ENCODE data around the gene PYDC1.
"Not testable (repeated sequence)": the region's sequence is repeated elsewhere in the genome, so short reads cannot be mapped to it uniquely, and the experiment has no call there.

Gene PYDC1

GRCh38 chr16:31223044-31223443 is 6.1 kb upstream of the PYDC1 start:
- in situ Hi-C loops (cut with MboI; ENCODE audit: low sequenced_read_pairs), result no loop called here

DNA sequence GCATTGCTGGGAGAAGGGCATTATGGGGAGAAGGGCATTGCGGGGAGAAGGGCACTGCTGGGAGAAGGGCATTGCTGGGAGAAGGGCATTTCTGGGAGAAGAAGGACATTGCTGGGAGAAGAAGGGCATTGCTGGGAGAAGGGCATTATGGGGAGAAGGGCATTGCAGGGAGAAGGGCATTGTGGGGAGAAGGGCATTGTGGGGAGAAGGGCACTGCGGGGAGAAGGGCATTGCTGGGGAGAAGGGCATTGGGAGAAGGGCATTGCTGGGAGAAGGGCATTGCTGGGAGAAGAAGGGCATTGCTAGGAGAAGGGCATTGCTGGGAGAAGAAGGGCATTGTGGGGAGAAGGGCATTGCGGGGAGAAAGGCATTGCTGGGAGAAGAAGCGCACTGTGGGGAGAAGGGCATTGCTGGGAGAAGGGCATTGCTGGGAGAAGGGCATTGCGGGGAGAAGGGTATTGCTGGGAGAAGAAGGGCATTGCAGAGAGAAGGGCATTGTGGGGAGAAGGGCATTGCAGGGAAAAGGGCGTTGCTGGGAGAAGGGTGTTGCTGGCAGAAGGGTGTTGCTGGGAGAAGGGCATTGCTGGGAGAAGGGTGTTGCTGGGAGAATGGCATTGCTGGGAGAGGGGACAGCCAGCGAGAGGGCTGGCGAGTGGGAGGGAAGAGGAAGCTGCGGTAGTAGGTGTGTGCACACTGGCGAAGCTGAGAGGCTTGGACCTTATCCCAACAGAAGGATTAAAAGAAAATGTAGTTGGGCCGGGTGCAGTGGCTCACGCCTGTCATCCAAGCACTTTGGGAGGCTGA is 4.6 kb upstream of the PYDC1 start:
- in situ Hi-C loops (cut with MboI; ENCODE audit: low sequenced_read_pairs), result no loop called here

DNA sequence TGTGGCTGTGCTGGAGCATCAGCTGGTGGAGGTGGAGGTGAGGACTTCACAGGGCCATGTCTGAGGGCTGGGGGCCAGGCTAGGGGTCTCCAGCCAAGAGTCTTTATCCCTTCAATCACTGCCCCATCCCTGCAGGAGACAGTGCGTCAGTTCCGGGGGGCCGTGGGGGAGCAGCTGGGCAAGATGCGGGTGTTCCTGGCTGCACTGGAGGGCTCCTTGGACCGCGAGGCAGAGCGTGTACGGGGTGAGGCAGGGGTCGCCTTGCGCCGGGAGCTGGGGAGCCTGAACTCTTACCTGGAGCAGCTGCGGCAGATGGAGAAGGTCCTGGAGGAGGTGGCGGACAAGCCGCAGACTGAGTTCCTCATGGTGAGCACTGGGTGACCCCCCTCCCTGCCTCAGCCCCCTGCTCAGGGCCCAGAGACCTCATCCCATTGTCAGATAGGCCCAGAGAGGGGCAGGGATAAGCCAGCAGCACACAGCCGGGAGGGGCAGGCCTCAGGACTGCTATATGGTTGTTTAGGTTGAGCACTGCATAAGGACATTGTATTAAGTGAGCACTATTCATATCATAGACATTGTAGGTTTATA is 2.3 kb upstream of the PYDC1 start:
- in situ Hi-C loops (cut with MboI; ENCODE audit: low sequenced_read_pairs), result no loop called here

DNA sequence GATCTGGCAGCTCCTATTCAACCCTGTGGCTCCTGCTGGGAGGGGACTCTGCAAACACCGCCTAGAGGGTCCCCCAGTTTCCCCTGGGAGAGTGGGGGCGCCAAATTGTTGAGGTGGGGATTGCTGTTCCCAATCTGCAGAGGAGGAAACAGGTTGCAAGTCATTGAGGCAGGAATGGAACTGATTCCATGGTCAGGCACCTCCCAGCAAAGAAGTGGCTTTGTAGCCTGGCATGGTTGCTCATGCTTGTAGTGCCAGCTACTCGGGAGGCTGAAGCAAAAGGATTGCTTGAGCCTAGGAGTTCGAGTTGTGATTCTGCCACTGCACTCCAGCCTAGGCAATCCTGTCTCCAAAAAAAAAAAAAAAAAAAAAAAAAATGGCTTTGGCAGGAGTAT is 198 bp upstream of the PYDC1 start:
- in situ Hi-C loops (cut with MboI; ENCODE audit: low sequenced_read_pairs), result no loop called here

DNA sequence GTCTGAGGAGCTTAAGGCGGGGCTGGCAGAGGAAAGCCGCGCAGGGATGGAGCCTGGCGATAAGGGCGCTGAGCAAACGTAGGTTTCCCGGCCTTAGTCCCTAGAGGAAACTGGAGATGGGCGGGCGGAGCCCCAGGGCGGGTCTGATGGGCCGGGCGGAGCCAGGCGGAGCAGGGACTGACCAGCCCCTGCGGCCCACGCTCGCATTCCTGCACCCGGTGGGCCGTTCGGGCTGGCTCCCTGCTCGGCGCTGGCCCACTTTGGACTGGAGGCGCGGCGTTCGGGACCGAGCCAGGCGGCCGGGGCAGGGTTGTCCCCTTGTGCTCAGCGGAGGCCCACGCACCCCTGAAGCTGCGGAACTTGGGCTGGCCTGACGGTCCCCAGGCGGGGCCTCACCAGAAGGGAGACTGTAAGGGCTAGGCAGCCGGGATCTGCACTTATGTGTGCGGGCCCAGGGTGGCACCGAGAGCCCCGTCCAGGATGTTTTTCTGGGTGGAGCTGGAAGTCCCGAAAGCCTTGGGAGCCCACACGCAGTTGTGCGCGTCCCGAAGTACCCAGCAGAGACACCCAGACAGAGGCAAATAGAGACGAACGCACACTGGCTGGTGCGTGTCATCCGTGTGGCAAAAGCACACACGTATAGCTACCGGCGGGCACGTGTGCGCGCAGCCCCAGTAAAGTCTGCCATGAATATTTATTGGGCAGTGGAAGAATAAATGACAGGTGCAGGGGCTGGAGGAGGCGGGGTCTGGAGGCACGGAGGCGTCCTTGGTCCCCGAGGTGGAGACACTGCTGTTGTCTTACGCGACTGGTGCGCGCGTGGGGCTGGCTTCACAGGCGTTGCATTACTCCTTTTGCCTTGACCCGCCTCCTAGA is 1.4 kb downstream of the PYDC1 start:
- in situ Hi-C loops (cut with MboI; ENCODE audit: low sequenced_read_pairs), result no loop called here

DNA sequence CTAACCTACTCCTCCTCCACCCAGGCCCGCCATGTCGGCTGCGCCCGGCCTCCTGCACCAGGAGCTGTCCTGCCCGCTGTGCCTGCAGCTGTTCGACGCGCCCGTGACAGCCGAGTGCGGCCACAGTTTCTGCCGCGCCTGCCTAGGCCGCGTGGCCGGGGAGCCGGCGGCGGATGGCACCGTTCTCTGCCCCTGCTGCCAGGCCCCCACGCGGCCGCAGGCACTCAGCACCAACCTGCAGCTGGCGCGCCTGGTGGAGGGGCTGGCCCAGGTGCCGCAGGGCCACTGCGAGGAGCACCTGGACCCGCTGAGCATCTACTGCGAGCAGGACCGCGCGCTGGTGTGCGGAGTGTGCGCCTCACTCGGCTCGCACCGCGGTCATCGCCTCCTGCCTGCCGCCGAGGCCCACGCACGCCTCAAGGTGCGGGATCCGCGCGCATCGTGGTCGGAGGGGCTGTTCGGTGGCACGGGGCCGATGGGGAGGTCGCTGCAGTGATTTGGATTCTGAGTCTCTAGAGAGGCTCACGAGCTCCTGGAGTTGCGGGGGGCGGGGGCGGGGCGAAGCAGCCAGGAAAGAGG is 2.1 kb downstream of the PYDC1 start:
- in situ Hi-C loops (cut with MboI; ENCODE audit: low sequenced_read_pairs), result no loop called here

DNA sequence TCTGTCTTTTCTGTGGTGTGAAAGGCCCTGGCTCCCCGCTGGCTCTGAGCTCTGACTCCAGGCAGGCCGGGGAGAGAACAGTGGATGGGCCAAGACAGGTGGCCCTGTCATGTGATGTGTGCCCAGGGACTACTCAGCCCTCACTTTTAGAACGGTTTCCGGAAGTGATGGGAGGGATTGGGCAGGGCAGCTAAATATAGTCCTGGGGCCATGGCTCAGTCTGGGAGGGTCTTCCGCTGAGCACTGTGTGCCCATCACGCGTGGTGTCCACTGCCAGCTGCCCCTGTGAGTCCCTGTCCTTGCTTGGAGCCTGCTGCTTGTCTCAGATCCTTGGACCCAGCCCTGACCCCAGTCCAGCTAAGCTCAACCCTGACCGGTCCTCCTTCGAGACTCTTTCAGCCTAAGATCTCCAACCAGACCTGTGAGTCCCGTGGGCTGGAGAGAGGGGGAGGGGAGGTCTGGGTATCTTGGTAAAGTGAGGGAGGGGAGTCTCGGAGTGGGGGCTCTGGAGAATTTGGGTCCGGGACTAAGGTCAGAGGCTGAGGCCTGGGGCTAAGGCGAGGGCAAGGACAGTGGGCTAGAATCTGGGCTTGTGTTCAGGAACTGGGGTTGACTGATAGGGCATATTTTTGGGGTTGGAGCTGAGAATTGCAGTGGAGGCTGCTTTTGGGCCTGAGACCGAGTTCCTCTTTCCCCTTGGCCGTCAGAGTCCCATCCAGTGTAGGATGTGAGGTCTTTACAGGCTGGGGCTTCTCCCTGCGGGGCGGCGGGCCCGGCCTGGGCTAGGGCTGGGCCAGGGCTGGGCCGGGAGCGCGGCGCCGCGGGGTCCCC is 2.8 kb downstream of the PYDC1 start, which contains the start of gene TRIM72:
TRIM72 (plus strand) TSS at position 243 of the 831 bp plus-strand sequence. CDS start 620 bp downstream, outside the sequence.
- in situ Hi-C loops (cut with MboI; ENCODE audit: low sequenced_read_pairs), result no loop called here

DNA sequence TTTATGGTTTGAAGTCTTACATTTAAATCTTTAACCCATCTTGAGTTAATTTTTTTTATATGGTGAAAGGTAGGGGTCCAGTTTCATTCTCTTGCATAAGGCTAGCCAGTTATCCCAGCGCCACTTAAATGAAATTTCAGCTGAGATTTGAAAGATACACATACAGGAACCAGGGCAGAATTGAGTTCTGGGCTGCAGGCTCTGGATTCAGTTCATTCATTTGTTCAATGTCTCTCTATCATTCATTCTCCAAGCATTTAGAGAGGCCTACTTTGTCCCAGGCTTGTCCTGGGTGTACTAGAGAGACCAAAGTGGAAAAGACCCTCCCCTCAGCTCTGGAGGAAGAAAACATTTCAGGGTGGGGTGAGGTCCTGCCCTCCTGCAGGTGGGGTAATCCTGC is 3.6 kb downstream of the PYDC1 start:
- in situ Hi-C loops (cut with MboI; ENCODE audit: low sequenced_read_pairs), result no loop called here

- in situ Hi-C loops (cut with MboI; ENCODE audit: low sequenced_read_pairs), result no loop called here
Observed at GRCh38 chr16:31206776-31207175, 10.2 kb downstream of the PYDC1 start.

DNA sequence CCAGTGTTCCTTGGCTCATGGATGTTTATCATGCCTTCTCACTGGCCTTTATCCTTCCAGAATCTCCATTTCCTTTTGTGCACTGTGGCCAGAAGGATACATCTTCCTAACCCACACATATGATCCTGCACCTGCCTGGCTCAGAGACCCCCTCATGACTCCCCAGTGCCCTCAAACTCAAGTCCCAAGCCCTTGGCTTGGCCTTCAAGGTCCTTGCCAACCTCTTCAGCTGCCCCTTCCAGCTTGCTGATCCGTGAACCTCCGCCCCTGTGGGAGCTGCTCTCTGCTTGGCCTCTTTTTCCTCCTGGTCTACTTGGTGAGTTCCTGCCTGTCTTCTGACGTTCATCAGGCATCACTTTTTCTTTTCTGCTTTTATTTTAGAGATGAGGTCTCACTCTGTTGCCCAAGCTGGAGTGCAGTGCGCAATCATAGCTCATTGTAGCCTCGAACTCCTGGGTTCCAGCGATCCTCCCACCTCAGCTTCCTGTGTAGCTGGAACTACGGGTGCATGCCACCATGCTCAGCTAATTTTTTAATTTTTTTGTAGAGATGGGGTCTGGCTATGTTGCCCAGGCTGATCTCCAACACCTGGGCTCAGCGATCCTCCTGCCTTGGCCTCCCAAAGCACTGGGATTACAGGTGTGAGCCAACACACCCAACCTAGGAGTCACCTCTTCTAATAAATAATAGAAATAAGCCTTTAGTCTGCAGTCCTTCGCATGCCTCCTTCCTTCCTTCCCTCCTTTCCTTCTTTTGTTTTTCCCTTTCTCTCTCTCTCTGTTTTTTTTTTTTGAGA is 11.9 kb downstream of the PYDC1 start:
- in situ Hi-C loops (cut with MboI; ENCODE audit: low sequenced_read_pairs), result no loop called here

- in situ Hi-C loops (cut with MboI; ENCODE audit: low sequenced_read_pairs), result no loop called here
Observed at GRCh38 chr16:31202414-31203375, 14.2 kb downstream of the PYDC1 start, which contains the start of gene PYCARD. Gene PYCARD, minus strand, starts transcription at chr16:31202760. Its CDS starts 70 bp downstream, at chr16:31202690.

- in situ Hi-C loops (cut with MboI; ENCODE audit: low sequenced_read_pairs), result no loop called here
Observed at GRCh38 chr16:31201582-31202413, 15.1 kb downstream of the PYDC1 start.

GRCh38 chr16:31200821-31201568 is 15.9 kb downstream of the PYDC1 start:
- in situ Hi-C loops (cut with MboI; ENCODE audit: low sequenced_read_pairs), result no loop called here

GRCh38 chr16:31200111-31200510 is 16.8 kb downstream of the PYDC1 start:
- in situ Hi-C loops (cut with MboI; ENCODE audit: low sequenced_read_pairs), result not testable (repeated sequence)

DNA sequence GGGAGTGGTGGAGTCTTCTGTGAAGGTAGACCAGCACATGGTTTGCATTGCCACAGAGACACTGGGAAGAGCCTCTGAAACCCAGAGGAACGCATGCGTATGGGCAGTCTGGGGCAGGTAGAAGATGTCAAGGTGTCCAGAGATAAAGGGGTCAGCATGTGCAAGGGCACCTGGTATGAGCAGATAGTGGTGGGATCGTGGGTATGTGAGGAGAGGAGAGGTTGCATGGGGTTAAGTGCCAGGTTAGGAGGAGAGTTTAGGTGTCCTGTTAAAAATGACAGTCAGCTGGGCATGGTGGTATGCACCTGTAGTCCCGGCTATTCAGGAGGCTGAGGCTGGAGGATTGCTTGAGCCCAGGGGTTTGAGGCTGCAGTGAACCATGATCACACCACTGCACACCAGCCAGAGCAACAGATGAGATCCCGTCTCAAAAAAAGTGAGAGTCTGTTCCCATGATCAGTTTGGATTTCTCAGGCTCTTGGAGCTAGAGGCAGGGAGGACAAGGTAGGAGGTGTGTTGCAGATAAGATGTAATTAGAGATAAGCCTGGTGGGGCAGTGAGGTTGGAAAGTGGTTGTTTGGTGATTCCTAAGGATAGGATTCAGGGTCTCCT is 17.4 kb downstream of the PYDC1 start:
- in situ Hi-C loops (cut with MboI; ENCODE audit: low sequenced_read_pairs), result no loop called here

DNA sequence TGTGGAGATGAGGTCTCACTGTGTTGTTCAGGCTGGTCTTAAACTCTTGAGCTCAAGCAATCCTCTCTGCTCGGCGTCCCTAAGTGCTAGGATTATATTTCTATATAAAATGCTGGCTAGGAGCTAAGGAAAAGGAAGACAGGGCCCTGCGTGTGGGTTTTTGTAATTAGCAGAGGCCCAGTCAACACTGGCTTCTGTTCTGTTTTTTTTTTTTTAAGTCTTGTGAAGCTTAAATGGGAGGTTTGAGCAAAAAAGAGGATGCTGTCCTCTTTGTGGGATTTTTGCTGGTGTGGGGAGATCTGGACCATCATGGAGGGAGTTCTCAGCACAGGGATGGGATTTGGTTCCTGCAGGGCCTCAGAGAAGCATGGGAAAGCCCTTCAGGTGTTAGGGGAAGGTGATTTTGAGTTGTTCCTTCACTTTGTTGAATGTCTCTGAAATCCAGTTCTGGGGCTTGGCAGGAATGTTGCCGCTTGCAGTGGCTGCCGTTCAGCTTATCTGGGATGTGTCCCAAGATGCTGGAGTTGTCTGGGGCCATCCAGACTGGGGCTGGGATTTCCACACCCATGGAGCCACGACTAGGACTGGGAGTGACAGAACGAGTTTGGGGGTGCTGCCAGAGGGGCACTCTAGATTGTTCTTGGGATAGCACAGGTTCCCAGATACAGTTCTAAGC is 18.6 kb downstream of the PYDC1 start:
- in situ Hi-C loops (cut with MboI; ENCODE audit: low sequenced_read_pairs), result no loop called here
